Choroid plexus epithelial cell (primary cell): ENCODE data around the gene GIMAP8.

Source experiments
- DNase-seq: peaks from one replicate; pipeline ENCODE4 v3.0.0-alpha.2; 2010; ENCODE audit warnings: low read depth
- H3K4me3 ChIP-seq: 2 replicates; pipeline ENCODE4 v1.5.1; 2011; ENCODE audit warnings: low read depth, mild to moderate bottlenecking, control low read depth, low read length, moderate library complexity
- CTCF ChIP-seq: conservative IDR thresholded peaks from 2 replicates; pipeline ENCODE4 v1.5.1; 2011; ENCODE audit warnings: low read depth, mild to moderate bottlenecking, control low read depth, inconsistent platforms, low read length, moderate library complexity

Gene GIMAP8

GRCh38 chr7:150404172-150404804 lies 46.1 kb upstream of the GIMAP8 start:
- no peak for DNase-seq
- TF ChIP-seq CTCF = no peak
- peak overlapping the region; percentile 75 for H3K4me3 ChIP-seq

DNA sequence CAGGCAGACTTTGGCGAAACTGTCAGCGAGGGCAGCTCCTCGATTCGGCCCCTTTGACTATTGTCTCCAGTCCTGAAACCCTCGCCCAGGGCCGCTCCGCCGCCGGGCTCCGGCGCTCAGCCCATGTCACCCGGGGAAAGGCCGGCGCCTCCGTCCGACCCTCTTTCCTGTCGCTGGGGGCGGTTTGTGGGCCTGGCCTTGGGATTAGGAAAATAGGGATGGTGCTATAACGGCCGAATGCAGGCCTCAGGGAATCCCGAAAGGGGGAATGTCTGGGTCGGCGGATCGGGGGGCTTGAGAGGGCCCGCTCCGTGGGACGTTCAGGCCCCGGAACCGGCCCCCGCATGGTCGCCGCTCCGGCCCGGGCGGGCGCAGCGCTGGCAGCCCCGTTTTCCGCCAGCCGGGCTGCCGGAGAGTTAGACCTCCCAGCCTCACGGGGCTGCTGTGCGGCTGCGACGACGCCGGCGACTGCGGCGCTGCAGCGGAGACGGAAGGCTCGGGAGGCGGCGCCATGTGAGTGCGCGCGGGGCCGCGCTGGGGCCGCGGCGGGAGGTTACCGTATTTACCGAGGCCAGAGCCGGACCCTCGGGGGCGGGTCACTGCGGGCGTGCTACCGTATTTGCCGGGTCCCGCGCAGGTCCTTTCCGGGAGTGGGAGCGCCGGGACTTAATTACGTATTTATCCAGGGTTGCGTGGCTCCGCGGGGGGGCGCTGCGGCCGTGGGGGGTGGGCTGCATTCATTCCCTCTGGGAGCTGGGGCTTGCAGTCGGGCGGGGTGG lies 45.4 kb upstream of the GIMAP8 start:
- peak; percentile 92 for DNase-seq
- peak overlapping the region; percentile 75 for H3K4me3 ChIP-seq
- no peak for TF ChIP-seq CTCF

- TF ChIP-seq CTCF = no peak
- peak; percentile 51 for DNase-seq
- peak overlapping the region; percentile 75 for H3K4me3 ChIP-seq
Measured at GRCh38 chr7:150405584-150406311, 44.7 kb upstream of the GIMAP8 start.

DNA sequence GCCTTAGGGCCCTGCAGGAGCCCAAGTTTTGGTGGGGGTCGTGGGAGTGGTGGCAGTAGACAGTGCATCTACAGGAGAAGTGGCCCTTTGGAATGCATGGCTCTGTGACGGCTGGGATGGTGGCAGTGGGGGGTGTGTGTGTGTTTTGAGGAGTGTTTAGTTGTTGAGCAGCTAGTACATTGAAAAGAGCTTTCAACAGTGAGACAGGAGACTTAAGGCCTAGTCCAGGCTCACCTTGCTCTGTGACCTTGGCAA lies 44.2 kb upstream of the GIMAP8 start:
- peak overlapping the region; percentile 75 for H3K4me3 ChIP-seq
- DNase-seq = no peak
- no peak for TF ChIP-seq CTCF

DNA sequence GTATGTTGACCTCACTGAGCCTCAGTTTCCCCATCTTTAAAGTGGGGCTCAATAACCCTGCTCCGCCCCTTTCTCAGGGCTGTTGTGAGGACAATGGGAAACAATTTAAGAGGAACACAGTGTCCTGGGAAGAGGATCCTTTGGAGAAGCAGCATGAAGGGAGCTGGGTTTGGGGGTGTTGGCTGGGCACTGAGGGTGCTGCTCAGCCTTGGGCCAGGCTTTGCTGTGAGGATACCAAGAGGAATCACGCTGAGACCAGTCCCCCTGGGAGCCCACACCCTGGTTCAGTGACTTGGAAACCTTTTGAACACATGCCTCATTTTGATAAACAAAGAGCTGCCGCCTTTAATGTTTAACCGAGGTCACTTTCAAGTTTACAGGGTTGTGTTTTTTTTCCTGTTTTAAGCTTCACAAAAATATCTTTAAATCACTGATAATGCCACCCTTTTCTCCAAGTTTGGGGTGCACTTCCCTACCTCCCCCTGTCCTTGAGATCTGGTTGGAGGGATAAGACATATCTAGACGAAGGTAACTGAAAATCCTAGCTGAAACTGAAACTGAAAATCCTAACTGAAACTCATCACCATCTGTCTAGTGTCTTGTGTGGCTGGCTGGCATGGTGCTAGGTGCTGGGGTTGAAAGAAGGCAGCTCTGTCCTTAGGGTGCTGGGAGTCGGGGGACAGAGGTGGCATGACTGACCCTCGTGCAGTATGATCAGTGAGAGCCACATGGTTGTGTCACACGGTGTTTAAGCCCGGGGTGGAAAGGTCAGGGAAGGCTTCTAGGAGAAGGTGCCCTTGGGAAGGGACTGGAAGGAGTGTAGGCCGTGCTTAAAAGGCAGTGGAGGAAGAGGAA lies 43.6 kb upstream of the GIMAP8 start:
- DNase-seq = peak; percentile 47
- H3K4me3 ChIP-seq = peak overlapping the region; percentile 75

More for the DNA sequence above, 43.6 kb upstream of the GIMAP8 start:
- TF ChIP-seq CTCF = no peak
